Measurements from ENCODE around the gene ANAPC2.

DNA sequence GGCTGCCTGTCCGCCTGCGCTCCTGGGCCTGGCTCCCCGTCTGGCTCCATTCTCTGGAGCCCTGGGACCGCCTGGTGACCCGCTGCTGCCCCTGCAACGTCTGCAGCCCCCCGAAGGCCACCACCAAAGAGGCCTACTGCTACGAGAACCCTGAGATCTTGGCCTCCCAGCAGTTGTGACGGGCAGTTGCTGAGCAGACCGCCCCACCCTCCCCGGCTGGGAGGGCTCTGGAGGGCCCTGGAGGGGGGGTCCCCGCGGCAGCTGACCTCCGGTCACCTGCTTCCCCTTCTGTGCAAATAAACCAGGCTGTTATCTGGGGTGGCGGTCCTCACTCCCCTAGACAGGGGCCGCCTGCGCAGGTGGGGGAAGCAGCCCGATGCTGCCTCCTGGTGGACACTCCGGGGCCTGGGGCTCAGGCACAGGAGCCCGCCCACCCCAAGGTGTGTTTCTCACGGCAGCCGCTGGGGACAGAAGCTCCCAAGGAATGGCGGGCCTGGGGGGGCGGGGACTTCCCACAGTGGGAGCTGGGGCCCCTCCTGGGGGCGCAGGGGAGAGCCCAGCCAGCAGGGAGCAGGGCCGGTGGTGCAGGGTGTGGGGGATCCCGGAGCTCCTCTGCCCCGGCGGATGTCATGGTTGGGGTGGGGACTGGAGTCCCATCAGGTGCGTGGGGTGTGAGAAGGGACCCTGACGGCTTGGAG lies 48.0 kb upstream of the ANAPC2 start:
- TF ChIP-seq EZH2 (optimal IDR thresholded peaks at IDR 0.05; ENCODE audit: low read depth, low read length) = no peak
- peak; percentile 98 for TF ChIP-seq CTCF (IDR thresholded peaks at IDR 0.05; ENCODE audit: low read length)

Measured in MM.1S (cell line).